Ovary (tissue), 3 donors: Measurements from ENCODE around the gene TRIM39.
"Not testable (repeated sequence)": the region's sequence is repeated elsewhere in the genome, so short reads cannot be mapped to it uniquely, and the experiment has no call there.

Experiments
- POLR2A ChIP-seq: fragments of 450-650 bp; IDR thresholded peaks from one replicate; pipeline ENCODE4 v1.6.1; 2017; ENCODE audit warnings: antibody characterized with exemption, mild to moderate bottlenecking, moderate library complexity
- TF ChIP-seq, protein P1 (sequence below), 3 donors: fragments of 450-650 bp in 2 of 3; fragments of 200-600 bp in 1 of 3; IDR thresholded peaks; one replicate each; pipeline versions ENCODE4 v1.5.1 to v1.8.0; 2016 to 2022; ENCODE audit warnings: antibody characterized with exemption in 3 of 3, mild to moderate bottlenecking in 1 of 3
- donor health status: DM: no; HTN: no; CAD: no.

DNA sequence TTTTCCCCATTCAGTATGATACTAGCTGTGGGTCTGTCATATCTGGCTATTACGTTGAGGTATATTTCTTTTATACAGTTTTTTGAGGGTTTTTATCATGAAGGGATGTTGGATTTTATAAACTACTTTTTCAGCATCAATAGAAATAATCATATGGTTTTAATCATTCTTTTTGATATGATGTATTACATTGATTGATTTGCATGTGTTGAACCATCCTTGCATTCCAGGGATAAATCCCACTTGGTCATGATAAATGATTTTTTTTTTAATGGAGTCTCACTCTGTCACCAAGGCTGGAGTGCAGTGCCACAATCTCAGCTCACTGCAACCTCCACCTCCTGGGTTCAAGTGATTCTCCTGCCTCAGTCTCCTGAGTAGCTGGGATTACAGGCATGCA is 45.7 kb upstream of the TRIM39 start:
- TF ChIP-seq, protein P1, sequence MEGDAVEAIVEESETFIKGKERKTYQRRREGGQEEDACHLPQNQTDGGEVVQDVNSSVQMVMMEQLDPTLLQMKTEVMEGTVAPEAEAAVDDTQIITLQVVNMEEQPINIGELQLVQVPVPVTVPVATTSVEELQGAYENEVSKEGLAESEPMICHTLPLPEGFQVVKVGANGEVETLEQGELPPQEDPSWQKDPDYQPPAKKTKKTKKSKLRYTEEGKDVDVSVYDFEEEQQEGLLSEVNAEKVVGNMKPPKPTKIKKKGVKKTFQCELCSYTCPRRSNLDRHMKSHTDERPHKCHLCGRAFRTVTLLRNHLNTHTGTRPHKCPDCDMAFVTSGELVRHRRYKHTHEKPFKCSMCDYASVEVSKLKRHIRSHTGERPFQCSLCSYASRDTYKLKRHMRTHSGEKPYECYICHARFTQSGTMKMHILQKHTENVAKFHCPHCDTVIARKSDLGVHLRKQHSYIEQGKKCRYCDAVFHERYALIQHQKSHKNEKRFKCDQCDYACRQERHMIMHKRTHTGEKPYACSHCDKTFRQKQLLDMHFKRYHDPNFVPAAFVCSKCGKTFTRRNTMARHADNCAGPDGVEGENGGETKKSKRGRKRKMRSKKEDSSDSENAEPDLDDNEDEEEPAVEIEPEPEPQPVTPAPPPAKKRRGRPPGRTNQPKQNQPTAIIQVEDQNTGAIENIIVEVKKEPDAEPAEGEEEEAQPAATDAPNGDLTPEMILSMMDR (IDR thresholded peaks at IDR 0.05) = not testable (repeated sequence)
- not testable (repeated sequence) for TF ChIP-seq POLR2A
